Keratinocyte (primary cell): ENCODE data around the gene BLTP3A. TPM values are rescaled to one million over a fixed set of nuclear protein-coding genes. Genes with fewer than 3 reads are reported as not detected.

ENCODE experiments used
- DNase-seq: peaks from one replicate; pipeline ENCODE4 v3.0.0-alpha.2; 2011; ENCODE audit warnings: low read depth, missing footprints, low spot score
- FAIRE-seq: peaks from 2 replicates; lab custom pipeline; 2011; peaks lifted over from hg19 to GRCh38; lab: Jason Lieb, UNC
- H2AFZ ChIP-seq: 2 replicates; pipeline ENCODE4 v1.6.0; 2012; ENCODE audit warnings: low read length, control low read depth, inconsistent platforms; ENCODE audit not compliant: control insufficient read depth
- H3K27ac ChIP-seq: 2 replicates; pipeline ENCODE4 v1.5.1; 2011; ENCODE audit warnings: low read length; ENCODE audit not compliant: control insufficient read depth, insufficient read depth
- H3K27me3 ChIP-seq: 3 replicates; pipeline ENCODE4 v1.6.0; 2011; ENCODE audit warnings: low read length; ENCODE audit not compliant: control insufficient read depth, insufficient read depth; ENCODE audit errors: extremely low read depth
- H3K36me3 ChIP-seq, 2 experiments: 2 replicates in 1 of 2; 3 replicates in 1 of 2; pipeline ENCODE4 v1.5.1; 2011; ENCODE audit warnings: low read length in 2 of 2, mild to moderate bottlenecking in 1 of 2; ENCODE audit not compliant: control insufficient read depth in 2 of 2, insufficient read depth in 2 of 2; ENCODE audit errors: extremely low read depth in 1 of 2
- H3K4me1 ChIP-seq: 3 replicates; pipeline ENCODE4 v1.5.1; 2011; ENCODE audit warnings: low read length; ENCODE audit not compliant: control insufficient read depth, insufficient read depth; ENCODE audit errors: extremely low read depth
- H3K4me2 ChIP-seq: 3 replicates; pipeline ENCODE4 v1.6.0; 2011; ENCODE audit warnings: low read depth, low read length; ENCODE audit not compliant: control insufficient read depth, insufficient read depth; ENCODE audit errors: extremely low read depth
- H3K4me3 ChIP-seq, 3 experiments: fragments of 200-600 bp in 1 of 3; sonication (generic) in 1 of 3; 2 replicates in 2 of 3; 3 replicates in 1 of 3; pipeline ENCODE4 v1.5.1; 2011 to 2016; ENCODE audit warnings: low read length in 3 of 3, mild to moderate bottlenecking in 3 of 3, control low read depth in 2 of 3, inconsistent platforms in 1 of 3, low read depth in 1 of 3, mixed read lengths in 1 of 3, mixed run types in 1 of 3, moderate library complexity in 1 of 3; ENCODE audit not compliant: control insufficient read depth in 2 of 3, insufficient read depth in 2 of 3; ENCODE audit errors: extremely low read depth in 1 of 3
- H3K79me2 ChIP-seq: 2 replicates; pipeline ENCODE4 v1.6.0; 2012; ENCODE audit warnings: low read length; ENCODE audit not compliant: control insufficient read depth, insufficient read depth
- H3K9ac ChIP-seq: 3 replicates; pipeline ENCODE4 v1.6.0; 2011; ENCODE audit warnings: low read length; ENCODE audit not compliant: control insufficient read depth, insufficient read depth; ENCODE audit errors: extremely low read depth
- H3K9me1 ChIP-seq: 3 replicates; pipeline ENCODE4 v1.6.0; 2011; ENCODE audit warnings: low read length; ENCODE audit not compliant: control insufficient read depth, insufficient read depth; ENCODE audit errors: extremely low read depth
- H3K9me3 ChIP-seq: 2 replicates; pipeline ENCODE4 v1.5.1; 2012; ENCODE audit warnings: low read depth, low read length; ENCODE audit not compliant: control insufficient read depth
- H4K20me1 ChIP-seq: 3 replicates; pipeline ENCODE4 v1.6.0; 2011; ENCODE audit warnings: low read length; ENCODE audit not compliant: control insufficient read depth, insufficient read depth; ENCODE audit errors: extremely low read depth
- EZH2 ChIP-seq: IDR thresholded peaks from one replicate; pipeline ENCODE4 v1.6.1; 2012; ENCODE audit warnings: inconsistent platforms, mild to moderate bottlenecking, low read length, moderate library complexity
- dilution Hi-C: fragments of 300-500 bp; cut with MboI; formaldehyde crosslinking; loops from one replicate; pipeline ENCODE4 v1.7.0; 2020; ENCODE audit warnings: low sequenced_read_pairs; ENCODE audit not compliant: extremely low pct_ligation_motif_present
- polyA plus RNA-seq, 5 experiments: library from polyadenylated mRNA; depleted of rRNA in 3 of 5; stranded (reverse) in 3 of 5; stranded (forward) in 1 of 5; unstranded in 1 of 5; fragments of >200 nt; gene quantifications; 1 replicate in 1 of 5; 2 replicates in 3 of 5; 3 replicates in 1 of 5; pipeline versions ENCODE4 v1.2.1 to v1.2.3, GENCODE V29; 2011 to 2012; ENCODE audit warnings: missing spikeins in 2 of 5, low read depth in 1 of 5, low replicate concordance in 1 of 5
- TF ChIP-seq, protein P1 (sequence below), 3 experiments: IDR thresholded peaks in 1 of 3; conservative IDR thresholded peaks in 1 of 3; optimal IDR thresholded peaks in 1 of 3; 2 replicates in 2 of 3; 3 replicates in 1 of 3; pipeline versions ENCODE3 to v1.5.1; 2011; ENCODE audit warnings: low read length in 3 of 3, mild to moderate bottlenecking in 3 of 3, moderate library complexity in 2 of 3, control low read depth in 1 of 3, inconsistent platforms in 1 of 3; ENCODE audit not compliant: insufficient read depth in 2 of 3; ENCODE audit errors: extremely low read depth in 1 of 3

The BLTP3A gene
- polyA plus RNA-seq, 1 donor (not counting 4 experiments of a cell fraction or from before 2014, with no cell fraction given), result 4.9 TPM

DNA sequence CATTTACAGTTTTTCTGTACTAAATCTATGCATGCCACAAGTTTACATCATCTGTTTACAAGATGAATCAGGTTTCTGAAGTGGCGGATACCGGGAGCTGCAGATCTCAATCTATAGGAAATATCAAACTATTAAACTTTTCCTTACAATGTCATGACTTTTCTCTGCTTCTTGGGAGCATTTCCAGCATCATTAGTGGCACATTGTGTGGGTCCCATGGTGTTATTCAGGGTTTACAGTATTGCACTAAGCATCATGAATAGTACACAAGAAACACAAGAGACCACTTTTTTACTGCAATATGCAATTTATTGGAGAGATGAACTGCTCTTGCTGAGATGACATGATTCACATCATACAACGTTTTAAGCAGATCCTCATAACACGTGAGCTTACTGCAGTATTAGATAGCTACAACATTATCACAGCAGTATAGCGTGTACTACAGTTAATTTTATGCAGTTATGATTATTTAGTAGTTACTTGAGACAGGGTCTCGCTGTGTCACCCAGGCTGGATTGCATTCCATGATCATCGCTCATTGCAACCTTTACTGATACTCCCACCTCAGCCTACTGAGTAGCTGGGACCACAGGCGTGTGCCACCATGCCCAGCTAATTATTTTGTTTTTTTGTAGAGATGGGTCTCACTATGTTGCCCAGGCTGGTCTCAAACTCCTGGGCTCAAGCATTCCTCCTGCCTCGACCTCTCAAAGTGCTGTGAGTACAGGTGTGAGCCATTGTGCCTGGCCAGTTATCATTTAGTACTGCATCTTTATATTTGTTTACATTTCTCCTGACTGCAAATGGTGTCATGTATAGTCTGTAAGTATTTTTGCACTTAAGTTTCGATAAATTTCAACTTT is 18.4 kb downstream of the BLTP3A start:
- Histone ChIP-seq H3K27ac (no peak overlapping the region), H3K4me3 (no peak overlapping the region)

DNA sequence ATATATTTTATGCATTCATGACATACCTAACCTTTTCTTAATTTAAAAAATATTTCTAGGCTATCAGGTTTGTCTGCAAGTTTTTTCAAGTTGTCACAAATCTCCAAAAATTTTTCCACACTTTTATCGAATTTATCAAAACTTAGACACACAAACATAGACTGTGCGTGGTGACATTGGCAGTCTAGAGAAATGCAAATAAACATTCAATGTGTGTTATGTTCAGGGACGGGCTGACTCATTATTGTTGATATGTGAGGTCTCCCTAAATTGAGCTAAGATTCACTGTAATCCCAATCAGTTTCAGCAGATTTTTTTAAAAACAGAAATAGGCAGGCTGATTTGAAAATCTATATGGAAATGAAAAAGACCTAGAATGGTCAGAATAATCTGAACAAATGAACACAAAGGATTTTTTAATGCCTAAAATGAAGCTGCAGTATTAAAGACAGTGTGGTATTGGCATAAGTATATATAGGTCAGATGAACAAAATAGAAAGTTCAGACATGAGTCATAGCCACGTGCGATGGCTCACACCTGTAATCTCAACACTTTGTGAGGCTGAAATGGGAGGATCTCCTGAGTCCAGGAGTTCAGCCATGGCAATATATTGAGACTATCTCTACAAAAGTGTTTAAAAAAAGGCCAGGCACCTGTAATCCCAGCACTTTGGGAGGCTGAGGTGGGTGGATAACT is 19.2 kb downstream of the BLTP3A start:
- TF ChIP-seq EZH2, result no peak
- peaks cover 2% of the 10 kb centered on the region for H3K79me2 ChIP-seq

More for the DNA sequence above, 18.4 kb downstream of the BLTP3A start:
- DNase-seq (no peak), FAIRE-seq (no peak)
- no peaks in the 10 kb centered on the region for H3K27me3 ChIP-seq
- no peaks in the 10 kb centered on the region for H3K9me3 ChIP-seq
- H3K36me3 ChIP-seq, result no peaks in the 10 kb centered on the region
- peaks cover 24% of the 10 kb centered on the region for H3K4me1 ChIP-seq
- peaks cover 2% of the 10 kb centered on the region for H3K79me2 ChIP-seq
- TF ChIP-seq, protein P1, sequence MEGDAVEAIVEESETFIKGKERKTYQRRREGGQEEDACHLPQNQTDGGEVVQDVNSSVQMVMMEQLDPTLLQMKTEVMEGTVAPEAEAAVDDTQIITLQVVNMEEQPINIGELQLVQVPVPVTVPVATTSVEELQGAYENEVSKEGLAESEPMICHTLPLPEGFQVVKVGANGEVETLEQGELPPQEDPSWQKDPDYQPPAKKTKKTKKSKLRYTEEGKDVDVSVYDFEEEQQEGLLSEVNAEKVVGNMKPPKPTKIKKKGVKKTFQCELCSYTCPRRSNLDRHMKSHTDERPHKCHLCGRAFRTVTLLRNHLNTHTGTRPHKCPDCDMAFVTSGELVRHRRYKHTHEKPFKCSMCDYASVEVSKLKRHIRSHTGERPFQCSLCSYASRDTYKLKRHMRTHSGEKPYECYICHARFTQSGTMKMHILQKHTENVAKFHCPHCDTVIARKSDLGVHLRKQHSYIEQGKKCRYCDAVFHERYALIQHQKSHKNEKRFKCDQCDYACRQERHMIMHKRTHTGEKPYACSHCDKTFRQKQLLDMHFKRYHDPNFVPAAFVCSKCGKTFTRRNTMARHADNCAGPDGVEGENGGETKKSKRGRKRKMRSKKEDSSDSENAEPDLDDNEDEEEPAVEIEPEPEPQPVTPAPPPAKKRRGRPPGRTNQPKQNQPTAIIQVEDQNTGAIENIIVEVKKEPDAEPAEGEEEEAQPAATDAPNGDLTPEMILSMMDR (optimal IDR thresholded peaks at IDR 0.05 in 1 of 3, IDR thresholded peaks at IDR 0.05 in 1 of 3, conservative IDR thresholded peaks at IDR 0.05 in 1 of 3; ENCODE audit: extremely low read depth in 1 of 3, insufficient read depth in 2 of 3, low read length in 3 of 3), result no peak
- H3K9me1 ChIP-seq, result no peaks in the 10 kb centered on the region
- dilution Hi-C loops, result no loop called here
- H4K20me1 ChIP-seq, result peaks cover 2% of the 10 kb centered on the region
- no peak overlapping the region for H3K4me2 ChIP-seq
- H2AFZ ChIP-seq, result no peak overlapping the region
- no peak overlapping the region for H3K9ac ChIP-seq

More for the DNA sequence above, 19.2 kb downstream of the BLTP3A start:
- Histone ChIP-seq H3K9ac (peak overlapping the region; percentile 9), H3K9me3 (no peaks in the 10 kb centered on the region), H3K27me3 (no peaks in the 10 kb centered on the region), H3K9me1 (no peaks in the 10 kb centered on the region), H3K4me3 (no peak overlapping the region), H3K36me3 (no peaks in the 10 kb centered on the region), H3K27ac (peak overlapping the region; percentile 8), H2AFZ (no peak overlapping the region), H3K4me2 (peak overlapping the region; percentile 16), H4K20me1 (peaks cover 2% of the 10 kb centered on the region), H3K4me1 (peaks cover 24% of the 10 kb centered on the region)
- DNase-seq, result no peak
- dilution Hi-C loops, result no loop called here
- no peak for FAIRE-seq
